Measurements from ENCODE around the gene CLK3. TPM values are rescaled to one million over a fixed set of nuclear protein-coding genes. Genes with fewer than 3 reads are reported as not detected.
A peak's percentile ranks its signal among the peaks of the same experiment; 100 is the strongest.

CLK3 gene
- total and polyA plus RNA-seq, 2 of the 13 experiments (the other 11 are each of a cell fraction or from before 2014, with no cell fraction given) = 41.5 to 82.0 TPM

- H3K9me3 ChIP-seq (ENCODE audit: low read length) = no peaks in the 10 kb centered on the region
- ChIA-PET POLR2A (interaction anchor here (1.3 to 6.9 kb wide), 6 partner anchors 11 to 226 kb away, joined by 3 to 52 read pairs (median 8); partner anchors contain the start of genes ARID3B and UBL7), CTCF (ENCODE audit: low intra/inter-chr PET ratio, low total read pairs) (no interaction called here)
- H4K20me1 ChIP-seq (ENCODE audit: insufficient read depth, low read length) = peaks cover 29% of the 10 kb centered on the region
- BruUV-seq (replicated peaks) = no TSS peak
- FAIRE-seq = no peak
- peak overlapping the region; percentile 90 to 100 (median 94) for H3K4me3 ChIP-seq (replicated peaks in 1 of 3; ENCODE audit: insufficient read depth in 1 of 3, low read depth in 2 of 3, low read length in 3 of 3)
- H3K79me2 ChIP-seq (ENCODE audit: insufficient read depth, low read length) = peaks cover 34% of the 10 kb centered on the region
- no peak overlapping the region for H2AFZ ChIP-seq (ENCODE audit: low read length)
- DNase-seq (ENCODE audit: low spot score) = no peak
- intact Hi-C loops (cut with micrococcal nuclease; ENCODE audit: unreplicated experiment) = no loop called here
- H3K27me3 ChIP-seq (ENCODE audit: control insufficient read depth in 1 of 2, insufficient read depth in 2 of 2, low read length in 2 of 2) = peaks cover 2 to 35% of the 10 kb centered on the region in 2 experiments; a peak in 4 of 5 replicates
- H3K4me1 ChIP-seq (ENCODE audit: insufficient read depth, low read length) = peaks cover 36% of the 10 kb centered on the region
- 49% methylated on average over 22 of the region's 38 CpGs for WGBS (ENCODE audit: low lambda C conversion rate)
- peaks cover 0 to 1% of the 10 kb centered on the region in 2 experiments; a peak in 4 of 5 replicates for H3K36me3 ChIP-seq (replicated peaks in 1 of 2; ENCODE audit: control insufficient read depth in 1 of 2, insufficient read depth in 2 of 2, low read length in 2 of 2)
- ATAC-seq = no peak; the same call in 2 of the 3 replicates
- peak overlapping the region; percentile 85 for H3K4me2 ChIP-seq (ENCODE audit: low read depth, low read length)
- TF ChIP-seq DPF2 (CRISPR knock-in tag; IDR thresholded peaks at IDR 0.05; ENCODE audit: borderline replicate concordance, low read depth) = 0 out of 2 replicates have a peak, but pooled peaks have one; percentile 18
- peak; percentile 7; the same call in 1 of the 2 replicates for TF ChIP-seq AKAP8 (CRISPR knock-in tag; IDR thresholded peaks at IDR 0.05)
- TF ChIP-seq ZNF607 (CRISPR knock-in tag; IDR thresholded peaks at IDR 0.05; ENCODE audit: borderline replicate concordance) = peak; percentile 34; the same call in 1 of the 2 replicates
- TF ChIP-seq, protein P1, sequence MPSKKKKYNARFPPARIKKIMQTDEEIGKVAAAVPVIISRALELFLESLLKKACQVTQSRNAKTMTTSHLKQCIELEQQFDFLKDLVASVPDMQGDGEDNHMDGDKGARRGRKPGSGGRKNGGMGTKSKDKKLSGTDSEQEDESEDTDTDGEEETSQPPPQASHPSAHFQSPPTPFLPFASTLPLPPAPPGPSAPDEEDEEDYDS (CRISPR knock-in tag; IDR thresholded peaks at IDR 0.05) = peak; percentile 51; the same call in 1 of the 2 replicates
- TF ChIP-seq SATB2 (CRISPR knock-in tag; IDR thresholded peaks at IDR 0.05) = no peak
- TF ChIP-seq, protein P2, sequence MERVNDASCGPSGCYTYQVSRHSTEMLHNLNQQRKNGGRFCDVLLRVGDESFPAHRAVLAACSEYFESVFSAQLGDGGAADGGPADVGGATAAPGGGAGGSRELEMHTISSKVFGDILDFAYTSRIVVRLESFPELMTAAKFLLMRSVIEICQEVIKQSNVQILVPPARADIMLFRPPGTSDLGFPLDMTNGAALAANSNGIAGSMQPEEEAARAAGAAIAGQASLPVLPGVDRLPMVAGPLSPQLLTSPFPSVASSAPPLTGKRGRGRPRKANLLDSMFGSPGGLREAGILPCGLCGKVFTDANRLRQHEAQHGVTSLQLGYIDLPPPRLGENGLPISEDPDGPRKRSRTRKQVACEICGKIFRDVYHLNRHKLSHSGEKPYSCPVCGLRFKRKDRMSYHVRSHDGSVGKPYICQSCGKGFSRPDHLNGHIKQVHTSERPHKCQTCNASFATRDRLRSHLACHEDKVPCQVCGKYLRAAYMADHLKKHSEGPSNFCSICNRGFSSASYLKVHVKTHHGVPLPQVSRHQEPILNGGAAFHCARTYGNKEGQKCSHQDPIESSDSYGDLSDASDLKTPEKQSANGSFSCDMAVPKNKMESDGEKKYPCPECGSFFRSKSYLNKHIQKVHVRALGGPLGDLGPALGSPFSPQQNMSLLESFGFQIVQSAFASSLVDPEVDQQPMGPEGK (CRISPR knock-in tag; IDR thresholded peaks at IDR 0.05) = peak; percentile 91
- TF ChIP-seq, protein P3, sequence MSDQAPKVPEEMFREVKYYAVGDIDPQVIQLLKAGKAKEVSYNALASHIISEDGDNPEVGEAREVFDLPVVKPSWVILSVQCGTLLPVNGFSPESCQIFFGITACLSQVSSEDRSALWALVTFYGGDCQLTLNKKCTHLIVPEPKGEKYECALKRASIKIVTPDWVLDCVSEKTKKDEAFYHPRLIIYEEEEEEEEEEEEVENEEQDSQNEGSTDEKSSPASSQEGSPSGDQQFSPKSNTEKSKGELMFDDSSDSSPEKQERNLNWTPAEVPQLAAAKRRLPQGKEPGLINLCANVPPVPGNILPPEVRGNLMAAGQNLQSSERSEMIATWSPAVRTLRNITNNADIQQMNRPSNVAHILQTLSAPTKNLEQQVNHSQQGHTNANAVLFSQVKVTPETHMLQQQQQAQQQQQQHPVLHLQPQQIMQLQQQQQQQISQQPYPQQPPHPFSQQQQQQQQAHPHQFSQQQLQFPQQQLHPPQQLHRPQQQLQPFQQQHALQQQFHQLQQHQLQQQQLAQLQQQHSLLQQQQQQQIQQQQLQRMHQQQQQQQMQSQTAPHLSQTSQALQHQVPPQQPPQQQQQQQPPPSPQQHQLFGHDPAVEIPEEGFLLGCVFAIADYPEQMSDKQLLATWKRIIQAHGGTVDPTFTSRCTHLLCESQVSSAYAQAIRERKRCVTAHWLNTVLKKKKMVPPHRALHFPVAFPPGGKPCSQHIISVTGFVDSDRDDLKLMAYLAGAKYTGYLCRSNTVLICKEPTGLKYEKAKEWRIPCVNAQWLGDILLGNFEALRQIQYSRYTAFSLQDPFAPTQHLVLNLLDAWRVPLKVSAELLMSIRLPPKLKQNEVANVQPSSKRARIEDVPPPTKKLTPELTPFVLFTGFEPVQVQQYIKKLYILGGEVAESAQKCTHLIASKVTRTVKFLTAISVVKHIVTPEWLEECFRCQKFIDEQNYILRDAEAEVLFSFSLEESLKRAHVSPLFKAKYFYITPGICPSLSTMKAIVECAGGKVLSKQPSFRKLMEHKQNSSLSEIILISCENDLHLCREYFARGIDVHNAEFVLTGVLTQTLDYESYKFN (CRISPR knock-in tag; conservative IDR thresholded peaks at IDR 0.05) = no peak
- TF ChIP-seq THAP11 (CRISPR knock-in tag; IDR thresholded peaks at IDR 0.05) = 0 out of 2 replicates have a peak, but pooled peaks have one; percentile 14
- no peak for TF ChIP-seq ZNF724P (CRISPR knock-in tag; IDR thresholded peaks at IDR 0.05; ENCODE audit: borderline replicate concordance)
- TF ChIP-seq SPEN (CRISPR knock-in tag; IDR thresholded peaks at IDR 0.05; ENCODE audit: low read depth) = no peak
- 0 out of 2 replicates have a peak, but pooled peaks have one; percentile 20 for TF ChIP-seq ZFP37 (CRISPR knock-in tag; IDR thresholded peaks at IDR 0.05; ENCODE audit: borderline replicate concordance)
- peak; percentile 12; the same call in 1 of the 2 replicates for TF ChIP-seq CHD4 (IDR thresholded peaks at IDR 0.05; ENCODE audit: borderline replicate concordance, low read length)
- 0 out of 2 replicates have a peak, but pooled peaks have one; percentile 16 for TF ChIP-seq ZMAT3 (CRISPR knock-in tag; conservative IDR thresholded peaks at IDR 0.05)
- TF ChIP-seq ZNF460 (CRISPR knock-in tag; IDR thresholded peaks at IDR 0.05; ENCODE audit: borderline replicate concordance) = peak; percentile 37; the same call in 1 of the 2 replicates
- TF ChIP-seq ZNF605 (CRISPR knock-in tag; IDR thresholded peaks at IDR 0.05) = no peak
- TF ChIP-seq SAP130 (CRISPR knock-in tag; IDR thresholded peaks at IDR 0.05; ENCODE audit: low read depth) = 0 out of 2 replicates have a peak, but pooled peaks have one; percentile 61
- H3K27ac ChIP-seq (ENCODE audit: extremely low read length, insufficient read depth, low read length) = no peak overlapping the region
- in situ Hi-C loops (cut with HindIII; ENCODE audit: extremely low pct_ligation_motif_present, low pct_unique_long_range_greater_than_20kb) = no loop called here
- peak overlapping the region; percentile 99; the same call in 1 of the 2 replicates for H3K9ac ChIP-seq (ENCODE audit: insufficient read depth, low read depth, low read length)
Observed at GRCh38 chr15:74613953-74614743, 1.5 kb upstream of the CLK3 start.
